Measurements from ENCODE around the gene TCF7L1.
A peak's percentile ranks its signal among the peaks of the same experiment; 100 is the strongest.

Gene TCF7L1

GRCh38 chr2:85257359-85257969 is 124.3 kb downstream of the TCF7L1 start:
- no peak for DNase-seq

GRCh38 chr2:85257970-85258605 is 124.9 kb downstream of the TCF7L1 start:
- no peak for DNase-seq

- DNase-seq = no peak
Measured at GRCh38 chr2:85259101-85259590, 126.0 kb downstream of the TCF7L1 start.

GRCh38 chr2:85259879-85260278 is 126.7 kb downstream of the TCF7L1 start:
- no peak for DNase-seq

- DNase-seq = no peak
Measured at GRCh38 chr2:85263591-85263990, 130.4 kb downstream of the TCF7L1 start.

GRCh38 chr2:85264471-85264870 is 131.3 kb downstream of the TCF7L1 start:
- DNase-seq = no peak

- no peak for DNase-seq
Measured at GRCh38 chr2:85265304-85265703, 132.1 kb downstream of the TCF7L1 start.

- DNase-seq = peak in 1 of 2 experiments; percentile 13
Measured at GRCh38 chr2:85266146-85267041, 133.2 kb downstream of the TCF7L1 start.

GRCh38 chr2:85269959-85270358 is 136.8 kb downstream of the TCF7L1 start:
- DNase-seq = no peak

GRCh38 chr2:85272357-85272756 is 139.2 kb downstream of the TCF7L1 start:
- no peak for DNase-seq

GRCh38 chr2:85273738-85274731 is 140.8 kb downstream of the TCF7L1 start:
- no peak for DNase-seq

- DNase-seq = no peak
Measured at GRCh38 chr2:85275984-85276540, 142.9 kb downstream of the TCF7L1 start.

- no peak for DNase-seq
Measured at GRCh38 chr2:85276571-85277118, 143.5 kb downstream of the TCF7L1 start.

GRCh38 chr2:85277416-85278158 is 144.4 kb downstream of the TCF7L1 start:
- no peak for DNase-seq

- DNase-seq = no peak
Measured at GRCh38 chr2:85278361-85278760, 145.2 kb downstream of the TCF7L1 start.

- DNase-seq = no peak
Measured at GRCh38 chr2:85281553-85281952, 148.4 kb downstream of the TCF7L1 start.

- DNase-seq = no peak
Measured at GRCh38 chr2:85282914-85283313, 149.7 kb downstream of the TCF7L1 start.

- DNase-seq = no peak
Measured at GRCh38 chr2:85283641-85284040, 150.4 kb downstream of the TCF7L1 start.

- DNase-seq = no peak
Measured at GRCh38 chr2:85286918-85287317, 153.7 kb downstream of the TCF7L1 start.

GRCh38 chr2:85287721-85288120 is 154.5 kb downstream of the TCF7L1 start:
- DNase-seq = no peak

- DNase-seq = no peak
Measured at GRCh38 chr2:85288244-85288725, 155.1 kb downstream of the TCF7L1 start.
